Regular cardiac myocyte (primary cell): ENCODE measurements around the gene NRIP3. TPM values are rescaled to one million over a fixed set of nuclear protein-coding genes. Genes with fewer than 3 reads are reported as not detected.

Experiments
- total RNA-seq: library from RNA; depleted of rRNA; stranded (reverse); fragments of >200 nt; gene quantifications from 2 replicates; pipeline ENCODE4 v1.2.3, GENCODE V29; 2014

The NRIP3 gene
- 16.6 and 28.2 TPM in 2 replicates for total RNA-seq

DNA sequence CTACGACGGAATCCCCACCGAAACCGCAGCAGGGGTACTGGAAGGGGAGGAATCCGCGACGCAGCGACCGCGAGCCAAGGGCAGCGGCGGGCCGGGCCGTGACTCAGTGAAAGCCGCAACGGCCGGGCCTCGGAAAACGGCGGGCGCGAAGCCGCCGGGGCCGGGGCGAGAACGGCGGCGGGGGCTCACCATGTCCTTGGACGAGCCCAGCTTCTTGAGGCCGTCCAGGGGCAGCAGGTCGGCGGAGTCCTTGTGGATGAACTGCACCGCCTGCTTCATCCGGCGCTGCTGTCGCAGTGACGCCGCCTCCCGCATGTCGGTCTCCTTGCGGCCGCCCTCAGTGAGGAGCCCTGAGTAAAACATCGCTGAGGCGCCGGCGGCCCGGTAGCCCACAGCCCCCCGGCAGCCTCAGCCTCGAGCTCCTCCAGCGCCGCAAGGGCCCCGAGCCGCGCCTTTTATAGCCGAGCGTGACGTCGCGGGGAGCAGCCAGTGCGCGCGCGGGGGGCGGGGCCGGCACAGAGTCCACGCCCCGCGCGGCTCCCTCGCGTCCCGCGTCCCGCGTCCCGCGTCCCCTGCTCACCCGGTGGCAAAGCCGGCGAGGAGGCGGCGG, at the start of gene NRIP3:
NRIP3 (minus strand) TSS at position 429 of the 610 bp plus-strand sequence; CDS start at position 363, 66 bp downstream.

DNA sequence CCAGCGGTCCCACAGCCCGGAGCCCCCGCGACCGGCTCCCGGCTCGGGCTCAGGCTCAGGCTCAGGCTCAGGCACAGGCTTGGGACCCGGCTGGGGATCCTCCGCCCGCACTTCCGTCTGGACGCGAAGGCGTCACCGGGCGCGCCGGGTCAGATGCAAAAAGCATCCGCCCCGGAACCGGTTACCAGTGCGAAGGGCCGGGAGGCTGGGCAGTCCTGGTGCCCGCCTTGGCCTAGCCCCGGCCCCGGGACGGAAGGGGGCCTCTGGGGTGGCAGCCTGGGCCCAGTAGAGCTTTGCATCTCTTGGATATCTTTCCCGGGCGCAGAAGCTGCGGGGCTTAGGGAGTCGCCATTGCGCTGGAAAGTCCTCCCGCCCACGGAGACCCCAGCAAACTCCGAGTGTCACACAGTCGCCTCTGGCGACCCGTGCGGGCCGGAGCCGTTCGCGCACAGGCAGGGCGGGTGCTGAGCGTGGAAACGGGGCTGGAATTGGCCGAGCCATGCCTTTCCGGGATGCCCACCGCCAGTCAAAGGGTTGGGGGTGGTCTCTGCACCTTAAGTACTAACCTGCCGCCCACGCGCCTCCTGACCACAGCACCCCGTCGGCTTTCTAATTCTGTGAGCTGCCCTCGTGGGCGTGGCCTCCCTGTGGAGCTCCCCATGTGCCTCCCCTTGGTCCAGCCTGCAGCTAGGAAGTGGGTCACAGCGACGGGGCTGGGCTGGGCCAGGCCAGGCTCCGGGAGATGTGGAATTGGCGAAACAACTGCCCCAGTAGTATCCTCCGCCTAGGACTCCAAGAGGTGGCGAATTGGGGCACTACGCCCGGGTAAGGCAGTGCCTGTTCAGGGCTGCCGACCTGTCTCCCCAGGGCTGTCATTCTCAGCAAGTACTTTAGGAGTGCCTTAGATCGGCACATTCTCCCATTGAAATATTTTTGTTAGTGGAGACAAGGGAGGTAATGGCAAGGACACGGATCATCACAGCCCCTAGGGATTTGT, 39.2 kb downstream of the NRIP3 start, which contains the start of gene TMEM9B:
TMEM9B (minus strand) TSS at position 119 of the 997 bp plus-strand sequence. CDS start 129 bp downstream, outside the sequence.

DNA sequence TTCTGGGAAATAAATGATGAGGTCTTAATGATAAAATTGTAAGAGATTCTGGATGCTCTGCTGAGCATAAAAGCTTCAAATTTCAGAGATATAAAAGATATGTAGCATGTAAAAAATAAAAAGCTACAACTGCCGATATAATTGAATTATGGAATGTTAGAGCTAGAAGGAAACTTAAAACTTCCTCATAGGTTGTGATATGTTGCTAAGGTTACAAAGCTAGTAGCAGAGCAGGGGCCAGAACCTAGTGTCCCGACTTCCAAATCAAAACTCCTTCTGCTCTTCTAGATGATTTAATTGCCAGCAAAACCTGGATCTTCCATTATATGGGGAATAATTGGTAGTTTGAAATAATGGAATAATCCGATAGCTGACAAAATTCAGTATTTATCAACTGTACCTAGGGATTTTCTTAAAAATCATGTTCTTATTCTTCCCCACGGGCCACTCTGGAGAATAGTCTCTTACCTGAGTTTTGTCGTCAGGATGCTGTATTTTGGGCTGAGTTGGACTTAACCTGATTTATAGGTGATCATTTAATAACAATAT, 61.2 kb downstream of the NRIP3 start, which contains the start of gene ASCL3:
ASCL3 (minus strand) TSS at position 499 of the 549 bp plus-strand sequence. CDS start 4,855 bp downstream, outside the sequence.

DNA sequence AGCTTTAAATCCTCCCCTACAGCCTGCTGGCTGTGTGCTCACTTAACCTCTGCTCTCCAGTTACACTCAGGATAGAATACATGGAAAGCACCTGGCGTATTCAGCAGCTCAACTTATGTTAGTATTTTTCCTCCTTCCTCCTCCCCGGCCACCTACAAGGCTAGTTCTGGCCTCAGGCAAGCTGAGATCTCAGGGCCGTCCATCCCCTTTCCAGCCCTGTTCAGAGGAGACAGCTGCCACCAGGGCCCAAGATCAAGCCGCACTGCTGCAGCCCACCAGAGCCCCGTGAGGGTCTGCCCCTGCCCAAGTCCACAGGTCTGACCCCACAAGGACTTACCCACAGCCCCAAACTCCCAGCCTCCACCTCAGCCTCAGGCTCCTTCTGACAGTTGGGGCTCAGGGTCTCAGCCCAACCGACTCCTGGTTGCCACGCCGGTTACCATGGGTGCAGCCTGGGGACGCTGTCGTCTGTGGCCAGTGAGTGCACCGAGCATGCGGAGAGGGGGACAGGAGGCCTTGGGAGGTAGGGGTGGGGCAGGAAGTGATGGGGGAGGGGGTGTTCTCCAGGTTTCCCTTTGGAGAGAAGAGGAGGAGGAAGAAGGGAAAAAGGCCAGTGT, 71.1 kb downstream of the NRIP3 start, which contains the start of gene C11orf16:
C11orf16 (minus strand) TSS at position 384 of the 617 bp plus-strand sequence. CDS start 639 bp downstream, outside the sequence.

Other genes starting within 250 kb of the NRIP3 start
- 43.3 and 51.6 TPM in 2 replicates for gene AKIP1, start 92.8 kb downstream of the NRIP3 start, total RNA-seq
- not detected in 2 replicates for gene C11orf16, start 71.1 kb downstream of the NRIP3 start, total RNA-seq
- not detected in 2 replicates for gene ASCL3, start 61.0 kb downstream of the NRIP3 start, total RNA-seq
- gene TMEM9B, start 39.6 kb downstream of the NRIP3 start, total RNA-seq, result 58.9 and 62.0 TPM in 2 replicates
- gene SCUBE2, start 87.6 kb upstream of the NRIP3 start, total RNA-seq, result 1.2 and 1.7 TPM in 2 replicates